D721Med (cell line): ENCODE results near the gene KIF1A.

Experiments
- DNase-seq: peaks from one replicate; pipeline ENCODE4 v3.0.0; 2011; ENCODE audit warnings: low spot score; ENCODE audit not compliant: insufficient read length
- FAIRE-seq: peaks from 2 replicates; lab custom pipeline; 2011; peaks lifted over from hg19 to GRCh38; lab: Jason Lieb, UNC
- CTCF ChIP-seq: IDR thresholded peaks from 2 replicates; pipeline ENCODE4 v1.5.1; 2012; ENCODE audit warnings: mild to moderate bottlenecking, control low read depth; ENCODE audit not compliant: insufficient read depth; ENCODE audit errors: missing control alignments

The KIF1A gene

GRCh38 chr2:240784629-240785423, 35.2 kb downstream of the KIF1A start:
- no peak for TF ChIP-seq CTCF
- no peak for DNase-seq
- no peak for FAIRE-seq

- DNase-seq, result no peak
- TF ChIP-seq CTCF, result no peak
- FAIRE-seq, result no peak
Measured at GRCh38 chr2:240783819-240784621, 36.0 kb downstream of the KIF1A start.

GRCh38 chr2:240782886-240783818, 36.9 kb downstream of the KIF1A start:
- FAIRE-seq (no peak), DNase-seq (no peak)
- TF ChIP-seq CTCF, result no peak

- no peak for TF ChIP-seq CTCF
- no peak for FAIRE-seq
- DNase-seq, result no peak
Measured at GRCh38 chr2:240782221-240782885, 37.7 kb downstream of the KIF1A start.

GRCh38 chr2:240781471-240782220, 38.4 kb downstream of the KIF1A start:
- DNase-seq (no peak), FAIRE-seq (no peak)

More at GRCh38 chr2:240781471-240782220, 38.4 kb downstream of the KIF1A start:
- no peak for TF ChIP-seq CTCF
